GM18511 (cell line): ENCODE data around the gene MPHOSPH8.
"Not testable (repeated sequence)": the region's sequence is repeated elsewhere in the genome, so short reads cannot be mapped to it uniquely, and the experiment has no call there.

ENCODE experiments used
- ATAC-seq: cut with Tn5 transposase; IDR thresholded peaks from one replicate; pipeline ENCODE4 v1.9.1; 2021; ENCODE audit warnings: mild to moderate bottlenecking, moderate library complexity; ENCODE audit not compliant: unreplicated experiment

MPHOSPH8 gene

DNA sequence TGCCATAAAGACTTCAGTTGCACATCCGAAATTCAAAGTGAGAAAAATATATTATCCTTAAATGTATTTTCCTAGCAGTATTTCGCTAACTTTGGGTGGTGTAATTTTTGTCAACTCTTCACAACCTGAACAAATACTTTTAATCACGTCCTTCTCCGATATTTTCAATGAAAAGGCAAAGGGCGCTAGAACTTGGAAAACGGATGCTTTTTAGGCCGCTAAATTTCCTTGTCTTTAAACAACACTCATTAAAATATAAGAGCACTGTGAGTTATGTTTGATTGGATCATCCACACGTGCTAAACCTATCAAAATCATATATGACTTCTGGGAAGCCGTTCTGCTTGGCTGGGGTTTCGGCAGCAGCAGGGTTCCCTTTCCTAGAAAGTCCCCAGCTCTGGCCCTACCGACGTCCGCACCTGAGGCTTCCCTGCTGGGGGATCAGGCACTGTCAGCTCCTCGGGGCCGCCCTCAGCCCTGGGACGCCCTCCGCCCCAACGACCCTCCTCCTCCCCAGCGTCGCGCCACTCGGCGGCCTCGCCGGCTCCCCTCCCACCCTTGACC, 462 bp upstream of the MPHOSPH8 start:
- peak; percentile 38 for ATAC-seq

DNA sequence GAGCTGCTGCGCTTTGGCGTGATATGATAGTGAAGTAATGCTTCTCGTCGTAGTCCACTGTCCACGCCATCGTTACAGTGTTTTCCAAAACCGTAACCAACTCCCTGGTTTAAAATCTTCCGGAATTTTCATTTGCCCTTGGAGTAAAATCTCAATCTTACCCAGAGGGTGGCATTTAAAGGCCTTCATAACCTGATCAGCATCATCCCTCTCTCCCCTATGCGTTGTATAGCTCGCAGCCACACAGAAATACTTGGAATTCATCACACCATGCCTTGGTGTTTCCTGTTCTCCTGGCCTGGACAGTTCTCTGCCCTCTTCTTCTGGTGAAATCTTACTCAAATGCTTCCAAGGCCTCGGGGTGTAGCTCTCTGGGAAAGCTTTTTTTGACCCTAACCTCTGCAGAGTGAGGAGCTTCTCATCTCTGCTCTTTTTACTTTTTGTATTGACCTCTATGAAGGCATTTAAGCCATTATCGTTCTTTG, 839 bp downstream of the MPHOSPH8 start:
- peak; percentile 38 for ATAC-seq

DNA sequence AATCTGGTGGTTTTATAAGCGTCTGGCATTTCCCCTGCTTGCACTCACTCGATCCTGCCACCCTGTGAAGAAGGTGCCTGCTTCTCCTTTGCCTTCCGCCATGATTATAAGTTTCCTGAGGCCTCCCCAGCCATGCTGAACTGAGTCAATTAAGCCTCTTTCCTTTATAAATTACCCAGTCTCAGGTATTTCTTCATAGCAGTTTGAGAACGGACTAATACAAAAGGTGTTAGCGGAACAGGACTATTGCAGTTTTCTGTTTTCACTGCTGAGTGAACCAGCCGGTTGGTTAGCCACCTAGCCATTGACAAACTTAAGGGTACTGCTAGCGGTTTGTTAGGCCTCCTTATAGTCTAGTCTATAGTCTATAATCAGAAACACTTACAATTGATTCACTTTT, 2.5 kb downstream of the MPHOSPH8 start:
- not testable (repeated sequence) for ATAC-seq

DNA sequence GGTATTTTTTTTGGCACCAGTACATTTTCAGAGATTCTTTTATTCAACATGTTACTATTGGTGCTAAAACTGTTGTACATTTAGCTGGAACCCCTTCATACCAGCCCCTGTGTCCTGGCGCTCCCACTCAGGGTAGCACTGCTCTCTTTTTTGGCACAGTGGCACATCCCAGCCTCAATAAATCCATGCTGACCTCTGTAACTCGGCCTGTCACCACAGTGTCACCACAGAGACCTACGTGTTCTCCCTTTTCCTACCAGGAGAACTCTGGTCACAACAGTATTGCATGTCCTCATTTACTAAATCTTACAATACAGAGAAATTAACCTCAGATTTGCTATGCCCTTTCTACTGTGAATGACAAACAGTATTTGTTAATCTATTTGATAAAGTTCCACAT, 10.2 kb downstream of the MPHOSPH8 start:
- ATAC-seq = no peak

DNA sequence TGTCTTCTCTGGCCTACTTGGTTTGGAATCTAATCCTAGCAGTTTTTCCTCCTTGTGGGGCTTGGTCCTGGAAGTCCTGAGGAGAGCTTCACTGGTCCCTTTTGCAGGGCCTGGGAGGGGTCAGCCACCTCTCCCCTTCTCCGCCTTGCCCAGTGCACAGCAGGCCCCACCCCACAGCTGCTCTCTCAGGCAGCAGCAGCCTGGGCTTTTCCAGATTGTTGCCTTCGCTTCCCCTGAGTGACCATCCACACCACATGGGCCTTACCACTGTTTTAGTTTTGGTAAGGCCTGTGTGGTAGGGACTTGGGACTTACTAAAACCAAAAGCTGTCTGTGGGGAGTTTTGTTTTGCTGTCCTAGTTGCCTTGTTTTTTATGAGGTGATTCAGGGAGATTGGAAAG, 11.5 kb downstream of the MPHOSPH8 start:
- ATAC-seq = no peak

DNA sequence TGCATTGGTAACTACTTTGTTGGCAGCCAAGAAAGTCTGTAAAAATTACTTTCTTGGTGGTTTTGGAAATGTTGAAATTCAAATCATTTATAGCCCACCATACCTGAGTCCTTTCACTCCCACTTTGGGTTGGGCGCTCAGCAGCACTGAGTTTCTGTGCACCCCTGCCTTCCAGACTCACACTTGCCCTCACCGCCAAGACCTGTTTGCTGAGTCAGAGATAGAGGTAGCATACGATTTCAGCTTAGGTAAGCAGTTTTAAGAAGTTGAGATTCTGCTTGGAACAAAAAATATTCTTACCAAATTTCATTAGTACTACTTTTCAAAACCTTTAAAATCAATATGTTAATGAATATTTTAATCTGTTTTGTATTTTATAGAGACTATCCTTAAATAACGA, 12.6 kb downstream of the MPHOSPH8 start:
- ATAC-seq = no peak

DNA sequence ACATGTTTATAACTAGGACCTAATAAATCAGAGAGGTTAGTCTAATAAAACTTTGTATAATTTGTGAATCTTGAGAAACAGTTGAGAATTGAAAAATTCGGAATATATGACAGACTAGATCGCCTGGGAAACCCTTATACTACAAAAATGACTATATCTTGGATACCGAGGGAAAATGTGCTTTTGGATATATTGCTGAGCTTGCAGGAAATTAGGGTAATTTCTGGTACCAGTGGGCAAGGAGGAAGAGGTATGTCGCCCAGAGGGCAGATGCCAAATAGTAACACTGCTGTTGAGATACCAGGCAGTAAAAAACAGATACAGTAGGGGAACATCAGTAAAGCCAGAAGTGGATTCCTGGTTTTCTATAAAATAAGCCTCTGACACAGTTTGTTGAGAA, 17.3 kb downstream of the MPHOSPH8 start:
- no peak for ATAC-seq

DNA sequence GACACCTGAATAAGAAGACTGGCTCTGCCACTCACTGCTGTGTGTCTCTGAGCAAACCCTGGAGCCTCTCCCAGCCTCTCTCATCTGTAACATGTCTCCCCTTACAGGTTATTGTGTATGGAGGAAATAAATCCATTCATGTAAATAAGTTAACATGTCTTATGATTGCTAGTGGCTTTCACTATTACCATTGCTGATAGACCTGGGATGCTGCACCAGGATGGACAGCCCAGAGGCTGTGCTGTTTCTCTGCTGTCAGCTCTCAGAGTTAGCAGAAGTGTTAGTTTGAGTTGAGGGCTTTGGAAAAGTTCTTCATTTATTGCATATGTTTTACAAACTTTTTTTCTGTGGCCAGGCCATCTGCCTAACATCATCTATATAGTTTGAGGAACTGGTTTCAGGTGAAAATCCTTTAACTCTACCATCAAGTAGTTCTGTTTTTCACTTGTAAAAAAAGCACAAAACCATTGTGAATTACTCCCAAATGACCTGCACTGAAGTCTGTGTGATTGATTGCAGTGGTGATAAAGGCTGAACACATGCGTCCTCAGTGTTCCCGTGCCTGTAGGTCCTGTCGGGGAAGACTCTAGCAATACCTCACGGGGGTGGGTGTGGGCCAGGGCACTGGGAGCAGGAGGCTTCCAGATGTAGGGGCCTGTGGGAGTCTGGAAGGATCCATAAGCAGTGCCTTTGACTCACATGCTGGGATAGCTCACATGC, 24.6 kb downstream of the MPHOSPH8 start:
- no peak for ATAC-seq

DNA sequence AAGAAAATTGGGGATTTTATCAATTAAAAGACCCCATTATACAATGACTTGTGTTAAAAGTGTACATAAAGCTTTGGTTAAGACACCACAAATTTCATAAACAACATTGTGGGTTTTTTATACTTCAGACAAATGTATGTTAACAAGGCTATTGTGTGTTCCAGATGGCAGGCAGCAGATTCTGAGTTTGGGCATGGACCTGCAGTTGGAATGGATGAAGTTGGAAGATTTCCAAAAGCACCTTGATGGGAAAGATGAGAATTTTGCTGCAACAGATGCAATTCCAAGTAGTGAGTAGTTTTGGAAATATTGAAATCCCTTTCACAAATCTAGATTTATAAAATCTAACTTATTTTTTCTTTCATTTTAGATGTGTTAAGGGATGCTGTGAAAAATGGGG, 25.4 kb downstream of the MPHOSPH8 start:
- ATAC-seq = no peak

DNA sequence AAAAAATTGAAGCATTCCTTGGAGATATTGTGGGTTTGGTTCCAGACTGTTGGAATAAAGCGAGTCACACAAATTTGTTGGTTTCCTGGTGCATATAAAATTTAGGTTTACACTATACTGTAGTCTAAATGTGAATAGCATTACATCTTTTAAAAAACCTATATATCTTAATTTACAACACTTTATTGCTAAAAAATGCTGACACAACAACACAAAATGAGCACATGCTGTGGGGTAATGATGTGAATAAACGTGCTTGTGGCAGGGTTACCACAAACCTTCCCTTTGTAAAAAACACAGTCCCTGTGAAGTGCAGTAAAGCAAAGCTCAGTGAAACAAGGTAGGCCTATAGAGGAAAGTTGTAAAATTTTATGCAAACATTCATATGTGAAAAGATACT, 27.7 kb downstream of the MPHOSPH8 start:
- ATAC-seq = no peak

DNA sequence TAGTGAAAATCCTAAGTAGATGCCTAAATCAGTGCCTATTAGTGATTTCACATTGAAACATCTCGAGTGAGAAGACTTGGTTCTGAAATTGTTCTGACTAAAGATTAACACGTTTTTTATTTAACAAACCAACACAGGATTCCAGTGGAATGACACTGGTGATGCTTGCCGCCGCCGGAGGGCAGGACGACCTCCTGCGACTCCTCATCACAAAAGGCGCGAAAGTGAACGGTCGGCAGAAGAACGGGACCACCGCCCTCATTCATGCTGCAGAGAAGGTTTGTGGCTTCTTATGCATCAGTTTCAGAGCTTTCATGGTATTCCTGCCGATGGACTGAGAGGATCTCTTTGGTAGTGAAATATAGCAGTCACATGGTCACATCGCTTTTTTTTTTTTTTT, 28.1 kb downstream of the MPHOSPH8 start:
- no peak for ATAC-seq

DNA sequence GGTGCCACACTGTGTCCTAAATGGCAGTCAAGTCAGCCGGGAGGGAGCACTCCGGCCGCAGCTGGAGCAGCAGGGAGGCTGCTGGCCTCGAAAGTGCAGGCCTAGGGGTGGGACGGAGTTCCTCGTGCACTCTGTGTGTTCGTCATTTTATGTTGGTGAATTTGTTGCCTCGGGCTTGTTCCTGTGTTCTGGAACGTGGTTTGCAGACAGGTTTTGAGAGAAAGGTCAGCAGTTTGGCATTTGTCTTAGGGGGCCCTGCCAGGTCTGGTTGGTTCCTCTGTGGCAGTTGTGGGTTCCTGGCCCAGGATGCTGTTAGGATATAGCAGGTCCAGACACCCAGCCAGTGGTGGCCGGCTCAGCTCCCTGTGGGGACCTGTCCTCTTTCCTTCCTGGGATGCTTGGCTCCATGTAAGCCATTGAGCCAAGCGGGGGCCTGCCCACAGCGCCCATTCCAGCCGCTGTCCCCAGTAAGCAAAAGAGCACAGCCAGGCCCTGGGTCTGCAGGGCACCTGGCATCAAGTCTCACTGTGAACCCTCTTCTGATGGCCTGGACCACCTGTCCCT, 30.0 kb downstream of the MPHOSPH8 start:
- no peak for ATAC-seq

DNA sequence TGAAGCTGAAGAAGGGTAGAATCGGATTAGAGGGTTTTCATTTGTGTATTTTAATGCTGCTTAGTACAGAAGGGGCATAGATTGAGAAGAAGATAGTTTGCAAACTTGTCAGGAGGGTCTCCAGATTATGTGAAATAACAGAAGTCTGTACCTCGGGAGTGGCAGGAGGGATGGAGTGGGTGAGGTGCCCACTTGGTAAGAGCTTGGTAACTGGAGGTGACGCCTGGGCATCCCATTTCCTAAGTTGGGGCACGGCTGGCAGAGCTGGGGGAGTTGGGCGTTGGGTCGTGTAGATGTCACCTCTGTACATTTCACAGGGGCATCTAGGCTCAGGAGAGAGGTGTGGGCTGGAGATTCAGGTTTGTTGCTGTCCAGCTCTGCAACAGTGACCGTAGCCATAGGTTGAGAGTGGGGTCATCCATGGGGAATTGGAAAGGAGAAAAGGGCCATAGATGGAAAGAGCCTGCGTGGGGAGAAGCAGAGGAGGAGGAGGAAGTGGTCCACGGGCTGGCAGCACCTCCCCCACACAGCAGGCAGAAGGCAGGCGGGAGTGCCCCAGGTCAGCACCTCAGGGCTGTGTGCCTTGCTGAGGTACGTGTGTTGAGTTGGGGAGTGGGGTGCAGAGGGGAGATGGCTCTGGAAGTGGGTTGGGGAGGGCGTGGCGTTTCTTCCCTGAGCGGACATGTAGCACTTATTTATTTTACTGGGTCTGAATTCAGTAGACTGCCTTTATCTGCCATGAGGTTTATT, 31.2 kb downstream of the MPHOSPH8 start:
- ATAC-seq = no peak

DNA sequence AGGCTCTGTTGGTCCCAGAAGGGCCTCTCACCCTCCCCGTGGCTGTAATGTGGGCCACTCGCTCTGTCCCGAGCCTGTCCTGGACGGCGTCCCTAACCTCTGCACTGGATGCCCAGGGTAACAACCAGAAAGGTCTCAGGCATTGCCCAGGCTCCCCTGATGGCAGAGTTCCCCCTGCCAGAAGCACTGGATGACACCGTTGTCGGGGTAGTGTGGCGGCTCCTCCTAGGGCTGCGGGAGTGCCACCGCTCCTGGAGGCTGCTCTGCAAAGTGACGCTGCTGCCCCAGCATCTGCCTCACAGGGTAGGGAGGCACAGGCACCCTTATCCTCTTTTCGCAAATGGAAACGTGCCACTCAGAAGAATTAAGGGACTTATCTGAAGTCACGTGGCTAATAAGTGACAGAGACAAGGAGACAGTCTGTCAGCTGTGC, 32.0 kb downstream of the MPHOSPH8 start:
- no peak for ATAC-seq

DNA sequence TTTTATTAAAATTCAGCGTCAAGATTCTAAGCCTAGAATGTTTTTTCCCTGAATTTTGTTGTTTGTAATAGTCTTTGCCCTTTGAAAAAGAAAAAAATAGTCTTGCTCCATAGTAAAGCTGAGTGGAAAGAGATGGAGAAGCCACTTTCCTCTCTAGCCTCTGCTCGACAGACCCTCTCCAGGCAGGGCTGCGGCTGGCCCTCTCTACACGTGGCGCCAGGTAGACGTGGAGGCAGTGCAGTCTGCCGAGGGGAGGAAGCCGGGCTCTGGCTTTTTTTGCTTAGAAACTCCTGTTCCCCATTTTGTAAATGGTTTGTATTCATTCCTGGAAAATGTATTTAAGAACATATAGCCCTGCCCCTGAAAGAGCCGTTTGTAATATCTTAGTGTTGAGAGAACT, 35.3 kb downstream of the MPHOSPH8 start:
- no peak for ATAC-seq

DNA sequence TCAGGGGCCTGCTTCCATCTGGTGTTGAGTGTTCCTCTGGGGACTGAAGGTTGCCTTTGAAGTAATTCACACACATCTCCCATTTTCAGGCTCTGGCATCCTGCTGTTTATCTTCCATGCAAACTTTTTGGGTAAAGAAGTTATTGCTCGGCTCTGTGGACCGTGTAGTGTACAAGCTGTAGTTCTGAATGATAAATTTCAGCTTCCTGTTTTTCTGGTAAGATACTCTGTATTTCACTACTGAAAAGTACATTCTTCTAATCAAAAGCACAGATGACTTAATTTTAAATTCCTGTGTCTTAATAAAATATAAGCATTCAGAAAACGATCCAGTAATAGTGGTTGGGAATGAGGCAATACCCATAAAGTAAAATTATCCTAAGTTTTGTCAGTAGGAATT, 36.7 kb downstream of the MPHOSPH8 start:
- ATAC-seq = no peak

DNA sequence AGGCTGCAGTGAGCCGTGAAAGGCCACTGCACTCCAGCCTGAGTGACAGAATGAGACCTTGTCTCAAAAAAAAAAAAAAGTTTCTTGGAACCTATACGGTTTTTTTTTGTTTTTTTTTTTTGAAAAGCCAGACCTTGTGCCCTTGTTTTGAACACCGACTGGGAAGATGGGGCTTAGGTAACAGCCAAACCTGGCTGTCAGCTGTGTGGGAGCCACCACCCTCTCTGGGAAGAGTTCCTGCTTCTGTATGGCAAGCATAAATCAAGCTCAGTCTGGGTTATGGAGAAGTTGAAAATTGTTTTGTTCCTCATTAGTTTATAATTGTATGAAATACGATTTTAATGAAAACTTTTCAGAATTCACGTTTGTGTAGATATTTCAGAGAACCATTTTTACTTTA, 39.5 kb downstream of the MPHOSPH8 start:
- no peak for ATAC-seq

DNA sequence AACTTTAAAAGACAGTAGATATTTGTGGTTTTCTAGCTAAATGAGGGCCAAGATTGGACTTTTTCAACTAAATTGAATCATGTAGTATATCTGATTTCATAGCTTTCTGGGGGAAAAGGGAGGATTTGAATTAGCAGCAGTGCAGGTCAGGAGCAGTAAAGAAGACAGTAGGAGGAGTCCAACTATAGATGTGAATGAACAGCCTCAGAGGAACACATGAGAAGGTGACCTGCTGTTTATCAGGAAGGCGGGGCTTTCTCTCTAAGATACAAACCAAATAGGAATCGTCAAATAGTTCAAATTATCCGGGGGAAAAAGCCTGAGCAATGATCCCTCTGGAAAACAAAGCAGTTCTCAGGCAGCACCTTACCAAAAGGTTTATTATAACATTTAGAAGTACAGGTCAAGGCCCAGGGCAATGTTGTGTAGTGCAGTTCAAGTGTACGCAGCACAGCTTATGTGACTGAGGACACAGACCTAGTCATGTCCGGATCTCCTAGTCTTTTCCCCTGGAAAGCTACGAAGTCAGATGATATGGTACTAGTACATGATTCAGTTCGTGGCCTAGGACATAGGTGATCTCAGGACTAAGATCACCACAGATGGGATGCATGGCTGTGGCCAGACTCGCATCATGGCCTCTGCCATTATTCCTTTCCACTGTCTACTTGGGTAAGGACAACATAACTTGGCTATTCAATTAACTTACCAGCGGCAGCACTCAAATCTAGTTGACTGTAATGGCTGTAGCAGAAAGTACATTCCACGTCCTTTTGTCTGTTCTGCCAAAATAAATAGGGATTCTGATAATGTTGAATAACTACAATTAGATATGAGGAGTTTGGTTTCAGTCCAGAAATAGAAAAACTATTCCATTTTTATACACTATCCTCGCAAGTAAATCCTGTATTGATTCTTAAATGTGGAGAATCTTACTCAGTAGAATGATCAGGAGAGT, 40.3 kb downstream of the MPHOSPH8 start:
- ATAC-seq = no peak

DNA sequence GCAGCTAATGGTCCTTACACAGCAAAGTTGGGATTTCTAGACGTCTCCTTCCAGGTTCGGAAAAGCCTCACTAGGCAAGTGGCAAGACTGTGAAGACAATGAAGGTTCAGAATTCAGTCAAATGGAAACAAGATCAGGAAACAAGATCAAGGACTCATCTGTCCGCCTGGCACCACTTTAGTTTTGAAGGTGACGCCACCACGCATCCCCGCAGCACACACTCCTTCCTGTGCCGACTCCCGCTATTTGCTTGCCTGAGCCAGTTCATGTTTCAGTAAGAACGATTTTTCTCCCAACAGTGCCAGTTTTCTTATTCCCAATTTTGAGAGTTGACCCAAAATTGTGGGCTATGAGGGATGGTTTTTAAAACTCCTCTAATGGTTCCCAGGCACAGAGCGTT, 41.4 kb downstream of the MPHOSPH8 start:
- ATAC-seq = no peak

DNA sequence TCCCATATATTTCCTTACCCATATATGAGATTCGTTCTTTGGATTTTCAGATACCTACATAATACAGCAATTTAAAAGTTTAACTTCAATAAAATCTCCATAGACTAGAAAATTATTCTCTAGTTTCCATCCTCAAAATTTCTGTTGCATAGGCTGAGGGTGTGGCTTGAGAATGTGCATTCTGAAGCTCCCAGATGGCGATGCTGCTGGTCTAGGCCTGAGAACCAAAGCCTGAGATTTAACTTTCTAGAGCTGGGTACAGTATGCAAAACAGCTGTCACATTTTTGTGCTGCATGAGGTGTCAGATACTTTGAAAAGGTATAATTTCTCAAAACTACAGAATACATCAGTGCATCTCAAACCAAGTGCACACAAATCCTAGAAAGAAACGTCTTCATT, 42.7 kb downstream of the MPHOSPH8 start:
- no peak for ATAC-seq

DNA sequence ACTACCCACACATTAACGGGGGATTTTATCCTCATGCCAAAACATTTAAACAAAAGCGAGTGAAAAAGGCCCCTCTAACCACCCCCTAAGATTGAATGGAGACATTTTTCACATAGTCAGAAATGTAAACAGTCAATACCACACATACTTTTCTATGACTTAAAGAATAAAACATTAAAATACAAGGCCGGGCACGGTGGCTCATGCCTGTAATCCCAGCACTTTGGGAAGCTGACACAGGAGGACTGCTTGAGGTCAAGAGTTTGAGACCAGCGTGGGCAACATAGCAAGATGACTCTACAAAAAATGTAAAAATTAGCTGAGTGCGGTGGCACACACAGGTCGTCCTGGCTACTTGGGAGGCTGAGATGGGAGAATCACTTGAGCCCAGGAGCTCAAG, 47.3 kb downstream of the MPHOSPH8 start:
- no peak for ATAC-seq
